ENCODE measurements around the gene ERG28.

DNA sequence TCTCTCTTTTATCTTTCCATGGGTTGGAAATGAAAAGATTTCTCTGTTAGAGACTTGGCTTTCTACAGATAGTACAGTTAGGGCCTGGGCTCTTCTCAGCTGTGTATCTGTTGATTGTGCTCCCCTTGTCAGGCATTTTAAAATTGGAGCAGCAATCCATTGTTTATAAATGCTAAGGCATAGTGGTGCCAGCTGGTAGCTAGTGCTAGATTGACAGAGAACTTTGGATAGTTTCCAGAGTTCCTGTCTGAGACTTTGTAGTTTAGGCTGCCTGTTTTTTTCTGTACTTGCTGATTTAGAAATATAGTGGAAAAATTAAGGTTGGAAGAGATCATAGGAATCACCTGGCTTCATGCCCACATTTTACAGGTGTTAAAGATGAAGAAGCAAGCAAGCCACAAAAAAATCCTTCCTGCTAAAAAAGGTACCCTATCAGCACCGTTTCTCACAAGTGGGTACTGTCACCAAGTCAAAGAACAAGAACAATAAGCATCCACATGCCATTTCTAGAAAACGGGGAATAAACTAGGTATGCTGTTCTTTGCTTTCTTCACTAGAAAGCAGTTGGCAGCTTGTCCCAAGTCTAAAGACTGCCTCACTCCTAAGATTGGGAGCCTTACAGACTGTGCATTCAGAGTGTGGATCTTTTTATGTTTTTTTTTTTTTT lies 6.6 kb upstream of the ERG28 start:
- TF ChIP-seq CTCF (IDR thresholded peaks at IDR 0.05; ENCODE audit: low read depth, low read length) (no peak), EZH2phosphoT487 (IDR thresholded peaks at IDR 0.05; ENCODE audit: low read depth) (no peak)
